D341Med (cell line): ENCODE results near the gene ASH1L.
A peak's percentile ranks its signal among the peaks of the same experiment; 100 is the strongest.
"Not testable (repeated sequence)": the region's sequence is repeated elsewhere in the genome, so short reads cannot be mapped to it uniquely, and the experiment has no call there.

Source experiments
- DNase-seq: peaks from one replicate; pipeline ENCODE4 v3.0.0; 2012; ENCODE audit warnings: low spot score

The ASH1L gene

GRCh38 chr1:155442431-155442830 lies 120.2 kb downstream of the ASH1L start:
- not testable (repeated sequence) for DNase-seq

- no peak for DNase-seq
Observed at GRCh38 chr1:155437405-155437804, 125.2 kb downstream of the ASH1L start.

GRCh38 chr1:155433831-155434389 lies 128.7 kb downstream of the ASH1L start:
- DNase-seq: not testable (repeated sequence)

GRCh38 chr1:155433128-155433830 lies 129.3 kb downstream of the ASH1L start:
- DNase-seq: not testable (repeated sequence)

GRCh38 chr1:155424091-155424490 lies 138.5 kb downstream of the ASH1L start:
- DNase-seq: no peak

GRCh38 chr1:155420788-155421187 lies 141.8 kb downstream of the ASH1L start:
- no peak for DNase-seq

- DNase-seq: not testable (repeated sequence)
Observed at GRCh38 chr1:155411840-155412239, 150.8 kb downstream of the ASH1L start.

GRCh38 chr1:155410931-155411330 lies 151.7 kb downstream of the ASH1L start:
- no peak for DNase-seq

- no peak for DNase-seq
Observed at GRCh38 chr1:155396874-155397476, 165.6 kb downstream of the ASH1L start.

GRCh38 chr1:155392898-155393411 lies 169.6 kb downstream of the ASH1L start:
- DNase-seq: peak; percentile 38

- DNase-seq: no peak
Observed at GRCh38 chr1:155389826-155390225, 172.8 kb downstream of the ASH1L start.

- DNase-seq: not testable (repeated sequence)
Observed at GRCh38 chr1:155385836-155386235, 176.8 kb downstream of the ASH1L start.

GRCh38 chr1:155383406-155383805 lies 179.2 kb downstream of the ASH1L start:
- DNase-seq: no peak

GRCh38 chr1:155379631-155380090 lies 182.9 kb downstream of the ASH1L start:
- DNase-seq: peak; percentile 32

- DNase-seq: no peak
Observed at GRCh38 chr1:155379180-155379579, 183.4 kb downstream of the ASH1L start.

GRCh38 chr1:155360051-155360450 lies 202.6 kb downstream of the ASH1L start:
- no peak for DNase-seq

GRCh38 chr1:155352631-155353030 lies 210.0 kb downstream of the ASH1L start:
- no peak for DNase-seq

- no peak for DNase-seq
Observed at GRCh38 chr1:155342842-155343241, 219.8 kb downstream of the ASH1L start.

- no peak for DNase-seq
Observed at GRCh38 chr1:155339515-155340097, 223.0 kb downstream of the ASH1L start.

- DNase-seq: no peak
Observed at GRCh38 chr1:155334962-155335361, 227.6 kb downstream of the ASH1L start.

- DNase-seq: no peak
Observed at GRCh38 chr1:155329980-155330598, 232.5 kb downstream of the ASH1L start.

GRCh38 chr1:155328856-155329255 lies 233.7 kb downstream of the ASH1L start:
- DNase-seq: not testable (repeated sequence)
